Measurements from ENCODE around the gene MRPL53. TPM values are rescaled to one million over a fixed set of nuclear protein-coding genes. Genes with fewer than 3 reads are reported as not detected.

The MRPL53 gene
- total and polyA plus RNA-seq, 10 donors, result 13.0 to 86.7 (median 67.3) TPM

DNA sequence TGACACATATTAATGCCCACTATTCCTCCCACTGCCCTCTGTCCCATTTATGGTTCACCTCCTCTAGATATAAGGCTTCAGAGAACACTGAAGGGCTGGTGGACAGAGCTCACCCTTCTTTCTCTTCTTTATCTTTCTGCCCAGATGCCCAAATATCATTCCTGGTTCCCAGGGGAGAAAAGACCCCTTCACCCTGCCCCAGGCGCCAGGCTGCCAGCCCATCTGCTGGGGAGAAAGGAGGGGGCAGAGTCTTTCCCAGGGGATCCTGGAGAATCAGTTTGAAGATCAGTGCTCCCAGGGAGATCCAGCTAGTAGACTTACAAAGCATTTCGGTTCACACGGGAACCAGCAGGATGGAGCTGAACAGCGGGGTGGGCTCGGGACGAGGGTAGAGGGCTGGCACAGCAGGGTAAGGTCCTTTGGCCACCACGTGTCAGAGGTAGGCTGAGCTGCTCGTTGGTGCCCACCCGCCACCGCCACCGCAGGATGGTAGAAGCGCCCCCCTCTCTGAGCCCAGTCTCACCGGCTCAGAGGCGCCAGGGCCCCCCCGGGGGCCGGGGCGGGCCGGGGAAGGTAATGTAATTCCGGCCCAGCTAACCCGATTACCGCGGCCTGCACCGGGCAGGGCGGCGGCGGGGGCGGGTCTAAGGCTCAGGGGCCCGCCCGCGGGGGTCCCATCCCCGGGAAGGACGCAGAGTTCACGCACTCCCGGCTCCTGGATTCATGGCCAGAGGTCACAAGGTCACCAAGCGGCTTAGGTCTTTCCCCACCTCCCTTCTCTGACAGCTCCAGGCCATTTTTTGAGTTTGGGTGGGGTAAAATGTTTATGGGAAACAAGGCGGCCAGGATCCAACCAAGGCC is 40.5 kb upstream of the MRPL53 start:
- Histone ChIP-seq H3K9me3 (no peaks in the 10 kb centered on the region), H3K27me3 (replicated peaks in 1 of 7) (peaks cover 23 to 82% (median 73%) of the 10 kb centered on the region in 7 donors), H3K36me3 (no peaks in the 10 kb centered on the region), H3K4me3 (peak overlapping the region in 1 of 8 donors; percentile 71), H3K27ac (no peak overlapping the region), H3K4me1 (peaks cover 20 to 48% (median 42%) of the 10 kb centered on the region in 6 donors)
- intact Hi-C loops (cut with DNase I; ENCODE audit: low total_unique reads), result no loop called here
- 10 to 27% (median 11%) methylated on average over 18 to 36 of the region's 36 CpGs for WGBS, 5 donors
- DNase-seq, result peak; percentile 72
- TF ChIP-seq POLR2A (IDR thresholded peaks at IDR 0.05) (no peak), POLR2AphosphoS5 (IDR thresholded peaks at IDR 0.05) (no peak), CTCF (IDR thresholded peaks at IDR 0.05 in 8 of 11, conservative IDR thresholded peaks at IDR 0.05 in 3 of 11) (no peak)

DNA sequence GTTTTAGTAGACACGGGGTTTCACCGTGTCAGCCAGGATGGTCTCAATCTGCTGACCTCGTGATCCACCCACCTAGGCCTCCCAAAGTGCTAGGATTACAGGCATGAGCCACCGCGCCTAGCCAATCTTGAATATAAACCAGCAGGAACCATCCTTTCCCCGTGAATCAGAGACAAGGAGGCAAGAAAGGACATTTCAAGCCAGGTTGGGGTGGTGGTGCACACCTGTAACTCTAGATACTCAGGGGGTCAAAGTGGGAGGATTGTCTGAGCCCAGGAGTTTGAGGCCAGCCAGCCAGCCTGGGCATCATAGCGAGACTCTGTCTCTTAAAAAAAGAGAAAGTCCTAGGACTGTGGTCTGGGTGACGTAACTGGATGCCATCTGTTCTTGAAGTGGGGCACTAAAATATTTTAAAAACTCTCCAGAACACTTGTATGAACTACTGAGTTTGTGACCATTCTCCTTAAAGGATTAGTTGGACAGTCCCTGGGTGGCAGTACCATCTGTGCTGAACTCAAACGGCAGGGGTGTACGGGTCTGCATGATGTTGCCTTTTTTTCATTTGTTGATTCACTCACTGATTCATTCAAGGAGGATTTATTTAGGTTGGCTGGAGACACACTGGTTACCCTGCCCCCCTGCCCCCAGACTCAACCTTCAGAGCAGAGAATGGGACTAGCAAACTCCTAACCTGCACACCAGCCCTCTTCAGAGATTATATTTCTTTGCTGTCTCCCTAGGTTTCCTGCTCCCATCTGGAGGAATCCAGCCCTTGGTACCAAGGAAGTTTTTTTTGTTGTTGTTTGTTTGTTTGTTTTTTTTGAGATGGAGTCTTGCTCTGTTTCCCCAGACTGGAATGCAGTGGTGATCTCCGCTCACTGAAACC is 38.9 kb upstream of the MRPL53 start:
- intact Hi-C loops (cut with DNase I; ENCODE audit: low total_unique reads), result no loop called here

GRCh38 chr2:74510272-74510671 is 37.8 kb upstream of the MRPL53 start:
- Histone ChIP-seq H3K36me3 (peaks cover 0 to 11% (median 7%) of the 10 kb centered on the region in 6 donors), H3K27ac (no peak overlapping the region), H3K4me3 (no peak overlapping the region), H3K4me1 (peaks cover 27 to 51% (median 46%) of the 10 kb centered on the region in 6 donors), H3K9me3 (no peaks in the 10 kb centered on the region), H3K27me3 (replicated peaks in 1 of 7) (peaks cover 14 to 55% (median 46%) of the 10 kb centered on the region in 7 donors)
- intact Hi-C loops (cut with DNase I; ENCODE audit: low total_unique reads), result no loop called here
- no peak for DNase-seq
- WGBS, 5 donors, result 80 to 92% (median 89%) methylated on average over 4 of the region's 4 CpGs
- TF ChIP-seq POLR2A (IDR thresholded peaks at IDR 0.05), result no peak
- no peak for TF ChIP-seq POLR2AphosphoS5 (IDR thresholded peaks at IDR 0.05)
- no peak for TF ChIP-seq CTCF (IDR thresholded peaks at IDR 0.05 in 8 of 11, conservative IDR thresholded peaks at IDR 0.05 in 3 of 11)

More for the DNA sequence above, 38.9 kb upstream of the MRPL53 start:
- H3K4me1 ChIP-seq, result peaks cover 27 to 51% (median 46%) of the 10 kb centered on the region in 6 donors
- H3K4me3 ChIP-seq, result no peak overlapping the region
- H3K27me3 ChIP-seq (replicated peaks in 1 of 7), result peaks cover 23 to 66% (median 57%) of the 10 kb centered on the region in 7 donors
- peak; percentile 31 for DNase-seq
- TF ChIP-seq POLR2A (IDR thresholded peaks at IDR 0.05) (no peak), CTCF (IDR thresholded peaks at IDR 0.05 in 8 of 11, conservative IDR thresholded peaks at IDR 0.05 in 3 of 11) (no peak), POLR2AphosphoS5 (IDR thresholded peaks at IDR 0.05) (no peak)
- WGBS, 5 donors, result 37 to 49% (median 43%) methylated on average over 11 of the region's 11 CpGs
- no peaks in the 10 kb centered on the region for H3K9me3 ChIP-seq
- peaks cover 0 to under 1% (median 0%) of the 10 kb centered on the region in 6 donors for H3K36me3 ChIP-seq
- H3K27ac ChIP-seq, result no peak overlapping the region

Measured in spleen (tissue), 11 donors.